A549 treated with CORT108297 at 1 μM for 4 hours (cell line): ENCODE data around the gene RBBP8NL. TPM values are rescaled to one million over a fixed set of nuclear protein-coding genes. Genes with fewer than 3 reads are reported as not detected.

Experiments used
- total RNA-seq: library from RNA; stranded (reverse); fragments of 200-300 nt; extraction: Qiagen RNA extraction; gene quantifications from 5 replicates; pipeline ENCODE4 v1.2.3, GENCODE V29; 2022

Gene RBBP8NL, protein sequence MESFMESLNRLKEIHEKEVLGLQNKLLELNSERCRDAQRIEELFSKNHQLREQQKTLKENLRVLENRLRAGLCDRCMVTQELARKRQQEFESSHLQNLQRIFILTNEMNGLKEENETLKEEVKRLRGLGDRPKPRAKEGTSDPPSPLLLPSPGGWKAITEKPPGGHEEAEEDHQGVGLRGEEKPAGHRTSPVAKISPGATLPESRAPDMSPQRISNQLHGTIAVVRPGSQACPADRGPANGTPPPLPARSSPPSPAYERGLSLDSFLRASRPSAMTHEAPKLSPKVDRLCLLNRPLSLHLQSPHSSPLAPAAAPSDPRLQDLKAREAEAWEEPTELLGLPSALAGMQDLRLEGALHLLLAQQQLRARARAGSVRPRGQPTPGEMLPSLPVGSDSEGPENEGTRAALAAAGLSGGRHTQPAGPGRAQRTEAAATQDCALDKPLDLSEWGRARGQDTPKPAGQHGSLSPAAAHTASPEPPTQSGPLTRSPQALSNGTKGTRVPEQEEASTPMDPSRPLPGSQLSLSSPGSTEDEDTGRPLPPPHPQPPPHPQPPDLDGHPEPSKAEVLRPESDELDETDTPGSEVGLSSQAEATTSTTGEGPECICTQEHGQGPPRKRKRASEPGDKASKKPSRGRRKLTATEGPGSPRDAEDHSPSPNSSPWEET
- 0.15 to 0.24 TPM (median 0.20 TPM) in 5 replicates for total RNA-seq

DNA sequence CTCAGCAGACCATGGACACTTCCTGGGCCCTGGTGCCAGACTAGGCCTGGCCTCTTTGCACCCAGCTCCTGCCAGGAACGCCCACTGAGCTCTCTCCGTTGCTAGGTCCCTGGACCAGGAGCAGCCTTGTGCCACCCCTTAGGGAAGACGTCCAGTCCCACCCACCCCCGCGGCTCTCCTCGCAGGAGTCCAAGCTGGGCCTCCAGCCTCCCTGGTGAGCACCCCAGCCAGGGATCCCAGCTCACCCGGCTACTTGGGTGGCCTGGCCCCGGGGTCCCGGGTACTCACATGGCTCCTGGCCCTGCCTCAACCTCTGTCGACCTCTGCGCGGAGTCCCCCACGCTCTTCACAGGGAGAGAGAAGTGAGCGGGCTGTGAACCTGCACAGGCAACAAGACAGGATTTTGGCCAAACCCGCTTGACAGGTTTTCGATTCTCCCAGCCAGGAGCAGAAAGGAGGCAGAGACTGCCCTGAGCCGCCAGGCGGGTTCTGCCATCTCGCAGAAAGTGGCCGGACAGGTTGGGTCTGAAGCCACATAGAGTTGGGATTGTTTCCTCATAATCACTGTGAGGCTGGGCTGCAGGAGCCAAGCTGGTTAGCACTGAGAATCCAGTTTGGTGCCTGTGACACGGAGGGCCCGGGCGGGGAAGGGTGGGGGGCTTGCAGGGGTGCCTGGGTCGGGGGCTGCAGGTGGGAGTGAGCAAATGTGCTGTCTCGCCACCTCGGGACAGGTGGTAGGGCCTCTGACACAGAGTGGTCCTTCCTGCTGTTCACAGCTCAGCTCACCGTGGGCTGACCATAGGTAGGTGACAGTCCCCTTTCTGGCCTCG is at the start of gene RBBP8NL:
Gene RBBP8NL, minus strand, starts transcription at position 368 of the 830 bp plus-strand sequence. CDS start 7,892 bp downstream, outside the sequence.

DNA sequence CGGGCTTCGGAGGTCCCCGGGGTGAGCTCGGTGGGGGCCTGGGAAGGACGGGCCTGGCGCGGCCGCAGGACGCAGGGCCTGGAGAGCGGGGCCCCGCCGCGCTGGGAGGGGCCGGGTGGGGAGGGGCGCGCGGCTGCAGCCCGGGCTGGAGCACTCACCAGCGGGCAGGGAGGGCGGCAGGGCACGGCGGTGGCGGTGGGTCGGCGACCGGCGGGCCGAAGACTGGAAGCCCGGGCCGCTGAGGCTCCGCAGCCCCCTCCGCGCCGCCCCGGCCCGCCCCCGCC is 48.4 kb upstream of the RBBP8NL start, which contains the start of gene GATA5:
Gene GATA5, minus strand, starts transcription at position 224 of the 284 bp plus-strand sequence. CDS start 474 bp downstream, outside the sequence.

DNA sequence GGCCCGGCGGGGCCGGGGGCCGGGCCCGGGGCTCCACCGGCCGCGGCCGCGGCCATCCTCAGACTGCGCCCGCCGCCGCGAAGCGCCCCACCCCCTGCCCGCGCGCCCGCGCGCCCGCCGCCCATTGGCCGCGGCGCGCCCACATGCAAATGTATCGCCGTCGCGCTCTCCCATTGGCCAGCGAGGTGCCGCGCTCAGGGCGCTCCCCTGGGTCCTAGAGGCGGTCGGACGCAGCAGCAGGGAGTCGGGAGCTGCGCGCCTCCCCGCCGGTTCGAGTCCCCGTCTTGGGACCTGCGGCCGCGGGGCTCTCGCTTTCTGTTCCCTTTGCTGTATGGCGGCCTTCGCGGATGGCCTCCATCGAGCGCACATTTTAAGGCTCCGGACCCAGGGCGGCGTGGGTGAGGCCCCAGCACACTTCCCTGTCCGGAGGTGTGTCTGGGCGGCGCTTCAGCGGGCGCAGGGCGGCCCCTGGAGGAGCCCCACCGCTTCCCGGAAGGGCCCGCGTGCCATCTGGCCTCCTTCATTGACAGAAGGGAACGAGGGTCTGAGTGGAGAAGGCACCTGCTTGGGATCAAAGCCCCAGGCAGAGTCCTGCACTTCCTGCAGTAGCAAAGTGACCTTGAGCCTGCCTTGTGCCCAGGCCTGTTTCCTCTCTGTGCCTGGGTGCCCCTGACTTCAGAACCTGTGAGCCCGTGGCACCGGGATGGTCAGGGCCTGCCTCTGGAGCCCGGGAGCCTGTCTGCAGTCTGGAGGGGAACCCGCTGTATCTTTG is 19.9 kb downstream of the RBBP8NL start, which contains the start of gene CABLES2:
Gene CABLES2, minus strand, starts transcription at position 65 of the 772 bp plus-strand sequence. Its CDS starts 9 bp downstream, at position 56.

DNA sequence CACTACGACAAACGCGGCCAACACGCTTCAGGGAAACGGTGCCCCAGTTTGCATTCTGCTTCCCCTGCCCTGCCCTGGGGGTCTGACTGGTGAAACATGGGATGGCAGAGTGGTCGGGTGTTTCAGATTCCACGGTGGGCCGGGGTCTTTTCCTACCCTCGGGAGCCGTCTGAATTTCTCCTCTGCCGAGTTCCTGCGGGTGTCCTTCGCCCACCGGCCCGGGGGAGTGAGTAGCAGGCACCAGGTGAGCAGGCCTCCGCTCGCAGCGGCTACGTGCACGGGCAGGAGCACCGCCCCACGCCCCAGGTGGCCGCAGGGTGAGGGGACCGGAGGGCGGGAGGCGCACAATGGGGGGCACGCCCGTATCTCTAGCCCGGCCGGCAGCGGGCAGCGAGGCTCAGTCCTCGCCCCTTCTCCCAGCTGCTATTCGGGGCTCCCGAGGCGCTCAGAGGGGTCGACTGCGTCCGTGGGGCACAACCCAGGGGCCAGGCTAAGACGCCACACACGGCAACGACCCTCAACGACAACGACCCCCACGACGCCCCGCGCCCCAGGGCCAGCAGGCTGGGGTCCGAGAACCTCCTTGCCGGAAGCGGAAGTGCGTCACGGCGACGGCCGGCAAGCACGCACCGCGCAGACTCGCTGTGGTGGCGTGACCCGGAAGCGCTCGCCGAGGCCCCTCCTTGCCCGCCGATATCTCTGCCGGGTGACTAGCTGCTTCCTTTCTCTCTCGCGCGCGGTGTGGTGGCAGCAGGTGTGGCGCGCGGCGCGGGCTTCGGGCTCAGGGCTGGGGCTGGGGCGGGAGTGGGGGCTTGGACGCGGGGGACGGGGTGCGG is 40.7 kb downstream of the RBBP8NL start, which contains the start of gene RPS21:
Gene RPS21, plus strand, starts transcription at position 721 of the 836 bp plus-strand sequence. CDS start 236 bp downstream, outside the sequence.

DNA sequence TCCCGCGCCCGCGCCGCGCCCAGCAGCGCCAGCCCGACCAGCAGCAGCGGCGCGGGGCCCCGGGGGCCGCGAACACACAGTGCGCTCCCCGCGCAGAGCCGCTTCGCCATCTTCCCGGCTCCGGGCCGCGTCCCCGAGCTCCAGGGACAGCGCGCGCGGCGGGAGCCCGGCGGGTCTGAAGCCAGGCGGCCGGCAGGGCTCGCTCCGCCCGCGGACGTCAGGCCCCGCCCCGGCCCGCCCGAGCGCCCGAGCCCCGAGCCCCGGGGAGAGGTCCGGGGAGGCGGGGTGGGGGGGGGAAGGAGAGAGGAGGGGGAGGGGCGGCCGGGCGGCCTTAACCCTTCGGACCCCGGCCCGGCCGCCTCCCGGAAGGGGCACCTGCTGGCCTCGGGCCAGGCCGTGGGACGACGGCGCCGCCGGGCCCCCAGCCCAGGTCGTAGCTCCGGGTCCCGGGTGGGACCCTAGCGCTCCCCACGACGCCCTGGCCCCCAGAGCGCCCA is 60.2 kb downstream of the RBBP8NL start, which contains the start of gene LAMA5:
Gene LAMA5, minus strand, starts transcription at position 177 of the 497 bp plus-strand sequence. Its CDS starts 67 bp downstream, at position 110.

Other genes with a start within 250 kb of the RBBP8NL start
- 27.8 to 40.5 TPM (median 38.6 TPM) in 5 replicates for gene MTG2, start 244.5 kb downstream of the RBBP8NL start, total RNA-seq
- 0.02 to 0.05 TPM (median 0.03 TPM) in 3 of 5 replicates, not detected in the others for gene HRH3, start 207.3 kb downstream of the RBBP8NL start, total RNA-seq
- 17.6 to 21.6 TPM (median 19.6 TPM) in 5 replicates for gene OSBPL2, start 189.0 kb downstream of the RBBP8NL start, total RNA-seq
- 154 to 199 TPM (median 192 TPM) in 5 replicates for gene ADRM1, start 124.5 kb downstream of the RBBP8NL start, total RNA-seq
- 230 to 491 TPM (median 415 TPM) in 5 replicates for gene LAMA5, start 60.2 kb downstream of the RBBP8NL start, total RNA-seq
- gene RPS21, start 40.4 kb downstream of the RBBP8NL start, total RNA-seq = 2,342 to 3,175 TPM (median 2,815 TPM) in 5 replicates
- gene CABLES2, start 20.3 kb downstream of the RBBP8NL start, total RNA-seq = 3.8 to 5.8 TPM (median 5.0 TPM) in 5 replicates
- gene GATA5, start 48.5 kb upstream of the RBBP8NL start, total RNA-seq = 0.53 to 0.92 TPM (median 0.81 TPM) in 5 replicates
- 6.4 to 9.8 TPM (median 9.0 TPM) in 5 replicates for gene SLCO4A1, start 215.0 kb upstream of the RBBP8NL start, total RNA-seq